HepG2 (cell line): ENCODE results near the gene ADGRB3. TPM values are rescaled to one million over a fixed set of nuclear protein-coding genes. Genes with fewer than 3 reads are reported as not detected.

Source experiments
- ATAC-seq: fragments of 200-7000 bp; cut with Tn5 transposase; 3 replicates; pipeline ENCODE4 v1.9.1; 2020; ENCODE audit warnings: mild to moderate bottlenecking, moderate library complexity
- BruUV-seq: library from RNA; stranded (reverse); fragments of 400-500 nt; replicated peaks from 2 replicates; lab custom pipeline; 2021; lab: Mats Ljungman, UMichigan
- CTCF ChIA-PET: fragments of 300-600 bp; formaldehyde crosslinking; extraction: SDS; loops from one replicate; lab custom pipeline; 2021; ENCODE audit warnings: low total read pairs, inconsistent platforms, low intra/inter-chr PET ratio; lab: Yijun Ruan, JAX
- POLR2A ChIA-PET: fragments of 350-600 bp; sonication (Branson Sonifier 250); formaldehyde crosslinking; loops from one replicate; lab custom pipeline; 2020; ENCODE audit warnings: antibody characterized with exemption, inconsistent platforms; lab: Yijun Ruan, JAX
- DNase-seq: peaks from one replicate; pipeline ENCODE4 v3.0.0-alpha.2; 2015; ENCODE audit warnings: low spot score
- FAIRE-seq: peaks from 3 replicates; lab custom pipeline; 2011; peaks lifted over from hg19 to GRCh38; lab: Jason Lieb, UNC
- H2AFZ ChIP-seq: one replicate; pipeline ENCODE4 v1.6.1; 2011; ENCODE audit warnings: low read length, inconsistent platforms
- H3K27ac ChIP-seq: fragments of 300-600 bp; 3 replicates; pipeline ENCODE4 v1.8.0; 2011; ENCODE audit warnings: mixed run types, mild to moderate bottlenecking, mixed read lengths, low read length, inconsistent platforms; ENCODE audit not compliant: insufficient read depth; ENCODE audit errors: extremely low read length
- H3K27me3 ChIP-seq, 2 experiments: fragments of 200-600 bp in 1 of 2; 2 replicates in 1 of 2; 3 replicates in 1 of 2; pipeline versions ENCODE4 v1.6.0 to v1.8.0; 2011; ENCODE audit warnings: low read length in 2 of 2, mild to moderate bottlenecking in 2 of 2, moderate library complexity in 2 of 2, inconsistent platforms in 1 of 2; ENCODE audit not compliant: insufficient read depth in 2 of 2, control insufficient read depth in 1 of 2
- H3K36me3 ChIP-seq, 2 experiments: fragments of 200-600 bp in 1 of 2; replicated peaks in 1 of 2; 2 replicates in 1 of 2; 3 replicates in 1 of 2; pipeline versions ENCODE4 v1.5.1 to v1.8.0; 2011; ENCODE audit warnings: low read length in 2 of 2, inconsistent platforms in 1 of 2; ENCODE audit not compliant: insufficient read depth in 2 of 2, control insufficient read depth in 1 of 2
- H3K4me1 ChIP-seq: 2 replicates; pipeline ENCODE4 v1.5.1; 2012; ENCODE audit warnings: low read length, inconsistent platforms; ENCODE audit not compliant: insufficient read depth
- H3K4me2 ChIP-seq: 2 replicates; pipeline ENCODE4 v1.6.0; 2011; ENCODE audit warnings: low read depth, low read length, inconsistent platforms
- H3K4me3 ChIP-seq, 3 experiments: fragments of 200-600 bp in 1 of 3; sonication (generic), shearing (Covaris generic) in 1 of 3; replicated peaks in 1 of 3; 2 replicates each; pipeline ENCODE4 v1.5.1; 2011 to 2016; ENCODE audit warnings: low read length in 3 of 3, inconsistent platforms in 2 of 3, low read depth in 2 of 3, mild to moderate bottlenecking in 2 of 3, control low read depth in 1 of 3, mixed read lengths in 1 of 3; ENCODE audit not compliant: insufficient read depth in 1 of 3
- H3K79me2 ChIP-seq: one replicate; pipeline ENCODE4 v1.6.1; 2011; ENCODE audit warnings: low read length, inconsistent platforms; ENCODE audit not compliant: insufficient read depth
- H3K9ac ChIP-seq: 2 replicates; pipeline ENCODE4 v1.6.0; 2011; ENCODE audit warnings: mild to moderate bottlenecking, low read depth, low read length, inconsistent platforms; ENCODE audit not compliant: insufficient read depth
- H3K9me3 ChIP-seq: 2 replicates; pipeline ENCODE4 v1.5.1; 2012; ENCODE audit warnings: mild to moderate bottlenecking, low read length
- H4K20me1 ChIP-seq: 2 replicates; pipeline ENCODE4 v1.6.0; 2011; ENCODE audit warnings: inconsistent platforms, mild to moderate bottlenecking, low read length, moderate library complexity; ENCODE audit not compliant: insufficient read depth
- ARNT2 ChIP-seq: sonication (generic); formaldehyde crosslinking; IDR thresholded peaks from 2 replicates; pipeline ENCODE4 v1.8.0; 2022; ENCODE audit warnings: mild to moderate bottlenecking, low read depth, missing genetic modification reagents, moderate library complexity
- CBX1 ChIP-seq: IDR thresholded peaks from one replicate; pipeline ENCODE4 v1.6.1; 2016; ENCODE audit warnings: antibody characterized with exemption, low read depth
- ELF1 ChIP-seq: sonication (generic); formaldehyde crosslinking; IDR thresholded peaks from 2 replicates; pipeline ENCODE4 v1.4.0; 2020; ENCODE audit warnings: missing genetic modification reagents
- ELK4 ChIP-seq: sonication (generic); formaldehyde crosslinking; IDR thresholded peaks from 2 replicates; pipeline ENCODE4 v1.9.0; 2021; ENCODE audit warnings: missing genetic modification reagents, borderline replicate concordance
- ESRRA ChIP-seq: sonication (generic); formaldehyde crosslinking; IDR thresholded peaks from 2 replicates; pipeline ENCODE4 v1.5.1; 2020; ENCODE audit warnings: mild to moderate bottlenecking, low read depth, missing genetic modification reagents
- HDAC2 ChIP-seq: sonication (generic); formaldehyde crosslinking; IDR thresholded peaks from 2 replicates; pipeline ENCODE4 v1.4.0; 2020; ENCODE audit warnings: missing genetic modification reagents
- HMGA1 ChIP-seq: sonication (generic); formaldehyde crosslinking; conservative IDR thresholded peaks from 2 replicates; pipeline ENCODE4 v1.4.0; 2020; ENCODE audit warnings: missing genetic modification reagents
- ISL2 ChIP-seq: sonication (generic); formaldehyde crosslinking; IDR thresholded peaks from 2 replicates; pipeline ENCODE4 v1.5.0; 2020; ENCODE audit warnings: missing genetic modification reagents
- MBNL3 ChIP-seq: fragments of 250-450 bp; sonication (Bioruptor Pico); conservative IDR thresholded peaks from 2 replicates; pipeline ENCODE4 v1.8.0; 2022; ENCODE audit warnings: mild to moderate bottlenecking, inconsistent platforms
- MEF2D ChIP-seq: sonication (generic); formaldehyde crosslinking; IDR thresholded peaks from 2 replicates; pipeline ENCODE4 v1.5.1; 2020; ENCODE audit warnings: mild to moderate bottlenecking, missing genetic modification reagents
- MXI1 ChIP-seq: IDR thresholded peaks from 3 replicates; pipeline ENCODE4 v1.6.1; 2012; ENCODE audit warnings: low read depth, low read length, inconsistent platforms, borderline replicate concordance
- PLSCR1 ChIP-seq: sonication (generic); formaldehyde crosslinking; IDR thresholded peaks from 2 replicates; pipeline ENCODE4 v1.5.0; 2020; ENCODE audit warnings: missing genetic modification reagents, mild to moderate bottlenecking, borderline replicate concordance
- SETDB1 ChIP-seq: sonication (generic); formaldehyde crosslinking; IDR thresholded peaks from 2 replicates; pipeline ENCODE4 v1.5.1; 2020; ENCODE audit warnings: missing genetic modification reagents, mild to moderate bottlenecking, borderline replicate concordance
- SOX5 ChIP-seq: IDR thresholded peaks from 2 replicates; pipeline ENCODE4 v1.6.1; 2016; ENCODE audit warnings: borderline replicate concordance
- ZFX ChIP-seq: sonication (generic); formaldehyde crosslinking; IDR thresholded peaks from 2 replicates; pipeline ENCODE4 v1.4.0; 2020; ENCODE audit warnings: mild to moderate bottlenecking, low read depth, missing genetic modification reagents, moderate library complexity
- ZNF720 ChIP-seq: sonication (generic); formaldehyde crosslinking; IDR thresholded peaks from 2 replicates; pipeline ENCODE4 v1.4.0; 2020; ENCODE audit warnings: missing genetic modification reagents
- WGBS: methylation state at CpG from one replicate; pipeline ENCODE4 v1.1.6; 2017; ENCODE audit warnings: low lambda C conversion rate; 5-methylcytosine and 5-hydroxymethylcytosine counted together
- in situ Hi-C: cut with HindIII; loops from 2 replicates; pipeline ENCODE4 v1.10.0; 2017; ENCODE audit warnings: low pct_unique_long_range_greater_than_20kb; ENCODE audit not compliant: extremely low pct_ligation_motif_present
- intact Hi-C: fragments of 100-400 bp; cut with micrococcal nuclease; formaldehyde crosslinking; loops from one replicate; pipeline ENCODE4 v1.10.0; 2022; ENCODE audit not compliant: unreplicated experiment
- polyA plus RNA-seq, 8 experiments: library from polyadenylated mRNA; depleted of rRNA in 3 of 8; stranded (reverse) in 7 of 8; unstranded in 1 of 8; fragments of >200 nt; fragmentation: Illumina TruSeq in 4 of 8; extraction: Trizol in 4 of 8; gene quantifications; 2 replicates each; pipeline versions ENCODE4 v1.2.1 to v1.2.3, GENCODE V29; 2011 to 2016; ENCODE audit warnings: low read depth in 4 of 8, missing spikeins in 1 of 8, mixed read lengths in 1 of 8; ENCODE audit not compliant: insufficient read depth in 1 of 8
- total RNA-seq, 5 experiments: library from RNA; depleted of rRNA; stranded (reverse); fragments of >200 nt; fragmentation: Illumina TruSeq; extraction: Trizol; gene quantifications; 2 replicates each; pipeline ENCODE4 v1.2.3, GENCODE V29; 2016; ENCODE audit warnings: low read depth in 1 of 5
- TF ChIP-seq, protein P1 (sequence below): sonication (generic); formaldehyde crosslinking; IDR thresholded peaks from 2 replicates; pipeline ENCODE4 v1.4.0; 2020; ENCODE audit warnings: mild to moderate bottlenecking, low read depth, missing genetic modification reagents
- TF ChIP-seq, protein P2 (sequence below): sonication (generic); formaldehyde crosslinking; IDR thresholded peaks from 2 replicates; pipeline ENCODE4 v1.4.0; 2020; ENCODE audit warnings: mild to moderate bottlenecking, missing genetic modification reagents
- TF ChIP-seq, protein P3 (sequence below): sonication (generic); formaldehyde crosslinking; IDR thresholded peaks from 2 replicates; pipeline ENCODE4 v1.4.0; 2020; ENCODE audit warnings: missing genetic modification reagents

Gene ADGRB3
- total and polyA plus RNA-seq, 2 of the 13 experiments (the other 11 are each of a cell fraction or from before 2014, with no cell fraction given) = not detected

DNA sequence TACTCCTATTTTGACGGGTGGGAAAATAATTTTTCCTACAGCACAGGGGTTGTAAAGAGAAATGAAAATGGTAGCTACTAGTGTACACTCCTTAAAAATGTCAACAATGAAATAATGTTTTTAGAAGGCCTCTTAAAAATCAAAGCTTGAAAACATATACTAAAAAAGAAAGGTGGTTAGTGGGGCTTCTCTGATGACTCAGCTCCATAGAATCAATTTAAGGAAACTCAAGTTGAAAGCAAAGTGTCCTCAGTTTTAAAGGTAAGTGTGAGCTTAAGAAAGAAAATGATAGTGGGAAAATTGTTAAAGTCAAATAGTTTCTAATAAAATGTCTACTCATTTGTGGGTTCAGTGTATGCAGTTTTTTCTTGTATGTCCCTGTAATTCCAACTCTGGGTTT, 58.2 kb downstream of the ADGRB3 start (continued):
- TF ChIP-seq SETDB1 (CRISPR knock-in tag) = no peak
- no peak for TF ChIP-seq CBX1
- no peak for TF ChIP-seq ISL2 (CRISPR knock-in tag)
- no peak for TF ChIP-seq ARNT2 (CRISPR knock-in tag)

DNA sequence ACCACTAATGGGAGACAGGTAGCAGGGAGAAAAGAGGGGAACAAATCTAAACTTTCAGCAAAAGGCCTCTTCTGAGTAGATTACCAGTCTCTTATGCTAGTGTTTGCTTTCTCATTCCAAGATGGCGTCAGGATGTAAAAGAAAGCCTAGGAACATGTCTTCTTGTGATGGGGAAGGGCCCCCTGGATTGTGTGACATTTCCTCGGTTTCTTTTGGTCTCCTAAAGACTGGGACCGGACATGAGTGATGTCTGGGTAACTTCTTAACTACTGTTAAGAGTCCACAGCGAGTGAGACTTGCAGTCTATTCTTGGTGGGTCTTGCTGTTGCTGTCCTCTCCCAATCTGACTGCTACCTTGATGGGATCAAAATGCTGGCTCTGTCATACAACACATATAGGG, 60.3 kb downstream of the ADGRB3 start:
- intact Hi-C loops = no loop called here
- 0% methylated on average over 4 of the region's 4 CpGs for WGBS
- no peak for ATAC-seq
- TF ChIP-seq ESRRA (no peak), SOX5 (CRISPR knock-in tag) (no peak), HMGA1 (CRISPR knock-in tag) (no peak), ELK4 (no peak), ZNF720 (CRISPR knock-in tag) (no peak), MXI1 (no peak), ZFX (CRISPR knock-in tag) (no peak), MBNL3 (CRISPR knock-in tag) (no peak), MEF2D (CRISPR knock-in tag) (no peak), PLSCR1 (no peak), ELF1 (no peak), HDAC2 (CRISPR knock-in tag) (no peak)
- TF ChIP-seq, protein P1, sequence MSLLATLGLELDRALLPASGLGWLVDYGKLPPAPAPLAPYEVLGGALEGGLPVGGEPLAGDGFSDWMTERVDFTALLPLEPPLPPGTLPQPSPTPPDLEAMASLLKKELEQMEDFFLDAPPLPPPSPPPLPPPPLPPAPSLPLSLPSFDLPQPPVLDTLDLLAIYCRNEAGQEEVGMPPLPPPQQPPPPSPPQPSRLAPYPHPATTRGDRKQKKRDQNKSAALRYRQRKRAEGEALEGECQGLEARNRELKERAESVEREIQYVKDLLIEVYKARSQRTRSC (CRISPR knock-in tag) = no peak
- TF ChIP-seq, protein P2, sequence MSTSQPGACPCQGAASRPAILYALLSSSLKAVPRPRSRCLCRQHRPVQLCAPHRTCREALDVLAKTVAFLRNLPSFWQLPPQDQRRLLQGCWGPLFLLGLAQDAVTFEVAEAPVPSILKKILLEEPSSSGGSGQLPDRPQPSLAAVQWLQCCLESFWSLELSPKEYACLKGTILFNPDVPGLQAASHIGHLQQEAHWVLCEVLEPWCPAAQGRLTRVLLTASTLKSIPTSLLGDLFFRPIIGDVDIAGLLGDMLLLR (CRISPR knock-in tag) = no peak
- TF ChIP-seq, protein P3, sequence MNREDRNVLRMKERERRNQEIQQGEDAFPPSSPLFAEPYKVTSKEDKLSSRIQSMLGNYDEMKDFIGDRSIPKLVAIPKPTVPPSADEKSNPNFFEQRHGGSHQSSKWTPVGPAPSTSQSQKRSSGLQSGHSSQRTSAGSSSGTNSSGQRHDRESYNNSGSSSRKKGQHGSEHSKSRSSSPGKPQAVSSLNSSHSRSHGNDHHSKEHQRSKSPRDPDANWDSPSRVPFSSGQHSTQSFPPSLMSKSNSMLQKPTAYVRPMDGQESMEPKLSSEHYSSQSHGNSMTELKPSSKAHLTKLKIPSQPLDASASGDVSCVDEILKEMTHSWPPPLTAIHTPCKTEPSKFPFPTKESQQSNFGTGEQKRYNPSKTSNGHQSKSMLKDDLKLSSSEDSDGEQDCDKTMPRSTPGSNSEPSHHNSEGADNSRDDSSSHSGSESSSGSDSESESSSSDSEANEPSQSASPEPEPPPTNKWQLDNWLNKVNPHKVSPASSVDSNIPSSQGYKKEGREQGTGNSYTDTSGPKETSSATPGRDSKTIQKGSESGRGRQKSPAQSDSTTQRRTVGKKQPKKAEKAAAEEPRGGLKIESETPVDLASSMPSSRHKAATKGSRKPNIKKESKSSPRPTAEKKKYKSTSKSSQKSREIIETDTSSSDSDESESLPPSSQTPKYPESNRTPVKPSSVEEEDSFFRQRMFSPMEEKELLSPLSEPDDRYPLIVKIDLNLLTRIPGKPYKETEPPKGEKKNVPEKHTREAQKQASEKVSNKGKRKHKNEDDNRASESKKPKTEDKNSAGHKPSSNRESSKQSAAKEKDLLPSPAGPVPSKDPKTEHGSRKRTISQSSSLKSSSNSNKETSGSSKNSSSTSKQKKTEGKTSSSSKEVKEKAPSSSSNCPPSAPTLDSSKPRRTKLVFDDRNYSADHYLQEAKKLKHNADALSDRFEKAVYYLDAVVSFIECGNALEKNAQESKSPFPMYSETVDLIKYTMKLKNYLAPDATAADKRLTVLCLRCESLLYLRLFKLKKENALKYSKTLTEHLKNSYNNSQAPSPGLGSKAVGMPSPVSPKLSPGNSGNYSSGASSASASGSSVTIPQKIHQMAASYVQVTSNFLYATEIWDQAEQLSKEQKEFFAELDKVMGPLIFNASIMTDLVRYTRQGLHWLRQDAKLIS (CRISPR knock-in tag) = no peak

More for the DNA sequence above, 60.3 kb downstream of the ADGRB3 start:
- no peaks in the 10 kb centered on the region; a peak in 1 of 5 replicates for H3K27me3 ChIP-seq
- no peak overlapping the region for H3K4me2 ChIP-seq
- H4K20me1 ChIP-seq = no peaks in the 10 kb centered on the region
- no peak overlapping the region for H3K4me3 ChIP-seq
- no peaks in the 10 kb centered on the region for H3K36me3 ChIP-seq
- FAIRE-seq (no peak), DNase-seq (no peak)
- ChIA-PET POLR2A (no interaction called here), CTCF (no interaction called here)
- in situ Hi-C loops = no loop called here
- no peaks in the 10 kb centered on the region for H3K79me2 ChIP-seq
- H3K9ac ChIP-seq = no peak overlapping the region
- no peaks in the 10 kb centered on the region for H3K4me1 ChIP-seq
- H3K9me3 ChIP-seq = no peaks in the 10 kb centered on the region
- BruUV-seq = no TSS peak
- H3K27ac ChIP-seq = no peak overlapping the region
- H2AFZ ChIP-seq = no peak overlapping the region
